ENCODE measurements around the gene ZFAND3. TPM values are rescaled to one million over a fixed set of nuclear protein-coding genes. Genes with fewer than 3 reads are reported as not detected.

The ZFAND3 gene
- polyA plus RNA-seq, 1 of the 3 experiments (the other 2 are of a cell fraction), result 16.7 TPM

DNA sequence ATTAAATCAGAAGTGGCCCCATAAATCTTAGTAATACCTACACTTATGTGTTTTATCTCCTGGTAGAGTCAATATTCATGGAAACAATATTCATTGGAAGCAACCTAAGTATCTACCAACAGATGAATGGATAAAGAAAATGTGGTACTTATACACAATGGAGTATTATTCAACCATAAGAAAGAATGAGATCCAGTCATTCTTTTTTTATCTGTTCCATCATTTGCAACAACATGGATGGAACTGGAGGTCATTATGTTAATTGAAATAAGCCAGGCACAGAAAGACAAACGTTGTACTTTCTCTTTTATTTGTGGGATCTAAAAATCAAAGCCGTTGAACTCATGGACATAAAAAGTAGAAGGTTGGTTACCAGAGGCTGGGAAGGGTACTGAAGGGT, 268.5 kb downstream of the ZFAND3 start:
- no peaks in the 10 kb centered on the region for H3K27me3 ChIP-seq (ENCODE audit: insufficient read depth)
- H2AFZ ChIP-seq (ENCODE audit: low read depth), result no peak overlapping the region
- H4K20me1 ChIP-seq (ENCODE audit: insufficient read depth), result peaks cover 27% of the 10 kb centered on the region
- no peaks in the 10 kb centered on the region for H3K9me3 ChIP-seq
- H3K79me2 ChIP-seq (ENCODE audit: insufficient read depth), result peaks cover 34% of the 10 kb centered on the region
- H3K27ac ChIP-seq (ENCODE audit: low read depth in 2 of 2, low read length in 1 of 2), result no peak overlapping the region
- TF ChIP-seq GATA2 (CRISPR knock-in tag; IDR thresholded peaks at IDR 0.05), result peak; percentile 44; the same call in 1 of the 2 replicates
- TF ChIP-seq NRF1 (IDR thresholded peaks at IDR 0.05; ENCODE audit: low read depth, low read length), result no peak
- no peak overlapping the region for H3K4me2 ChIP-seq
- POLR2A ChIA-PET, result no interaction called here
- H3F3A ChIP-seq (replicated peaks; ENCODE audit: insufficient read depth), result peaks cover 3% of the 10 kb centered on the region
- CTCF ChIA-PET, result no interaction called here
- H3K9ac ChIP-seq, result no peak overlapping the region
- H3K9me2 ChIP-seq, result no peaks in the 10 kb centered on the region
- H3K4me1 ChIP-seq (ENCODE audit: control insufficient read depth in 1 of 2, insufficient read depth in 2 of 2, low read depth in 1 of 2, low read length in 1 of 2), result peaks cover 6 to 9% of the 10 kb centered on the region in 2 experiments; a peak in 3 of 4 replicates
- no peak for DNase-seq
- WGBS (ENCODE audit: low lambda C conversion rate), result 23% methylated on average over 2 of the region's 2 CpGs
- peaks cover 21 to 28% of the 10 kb centered on the region in 2 experiments for H3K36me3 ChIP-seq (replicated peaks in 1 of 2; ENCODE audit: control insufficient read depth in 1 of 2, insufficient read depth in 2 of 2, low read length in 1 of 2)
- H3K4me3 ChIP-seq (ENCODE audit: low read depth in 2 of 2, low read length in 1 of 2), result no peak overlapping the region

DNA sequence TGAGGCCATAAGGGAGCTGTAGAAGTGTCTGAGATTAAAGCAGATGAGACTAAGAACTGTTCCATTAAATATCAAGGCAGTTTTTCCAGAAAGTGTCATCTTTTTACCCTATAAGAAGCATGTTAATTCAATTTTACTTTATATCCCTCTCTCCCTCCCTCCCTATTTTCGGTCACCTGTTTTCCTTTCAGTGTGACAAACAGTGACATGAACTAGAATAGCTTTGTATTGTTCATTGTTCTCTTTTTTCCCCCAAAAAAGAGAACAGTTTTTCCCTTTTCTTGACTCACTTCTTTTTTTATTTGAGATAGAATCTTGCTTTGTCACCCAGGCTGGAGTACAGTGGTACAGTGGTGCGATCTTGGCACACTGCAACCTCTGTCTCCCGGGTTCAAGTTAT, 269.3 kb downstream of the ZFAND3 start:
- Histone ChIP-seq H3K9me3 (no peaks in the 10 kb centered on the region), H3K9me2 (no peaks in the 10 kb centered on the region), H3K27me3 (ENCODE audit: insufficient read depth) (no peaks in the 10 kb centered on the region), H4K20me1 (ENCODE audit: insufficient read depth) (peaks cover 35% of the 10 kb centered on the region), H3F3A (replicated peaks; ENCODE audit: insufficient read depth) (peaks cover 3% of the 10 kb centered on the region), H3K27ac (ENCODE audit: low read depth in 2 of 2, low read length in 1 of 2) (no peak overlapping the region), H3K79me2 (ENCODE audit: insufficient read depth) (peaks cover 30% of the 10 kb centered on the region), H3K4me3 (ENCODE audit: low read depth in 2 of 2, low read length in 1 of 2) (no peak overlapping the region), H3K4me2 (no peak overlapping the region), H3K4me1 (ENCODE audit: control insufficient read depth in 1 of 2, insufficient read depth in 2 of 2, low read depth in 1 of 2, low read length in 1 of 2) (peaks cover 9 to 14% of the 10 kb centered on the region in 2 experiments; a peak in 3 of 4 replicates), H3K36me3 (replicated peaks in 1 of 2; ENCODE audit: control insufficient read depth in 1 of 2, insufficient read depth in 2 of 2, low read length in 1 of 2) (peaks cover 21 to 23% of the 10 kb centered on the region in 2 experiments), H2AFZ (ENCODE audit: low read depth) (no peak overlapping the region), H3K9ac (no peak overlapping the region)
- DNase-seq, result no peak
- ChIA-PET CTCF (interaction anchor here (1.2 to 1.5 kb wide), 2 partner anchors 298 to 405 kb away, joined by 3 to 4 read pairs; no protein-coding TSS in a partner anchor), POLR2A (no interaction called here)
- WGBS (ENCODE audit: low lambda C conversion rate), result 90% methylated on average over 3 of the region's 3 CpGs
- TF ChIP-seq, protein P1, sequence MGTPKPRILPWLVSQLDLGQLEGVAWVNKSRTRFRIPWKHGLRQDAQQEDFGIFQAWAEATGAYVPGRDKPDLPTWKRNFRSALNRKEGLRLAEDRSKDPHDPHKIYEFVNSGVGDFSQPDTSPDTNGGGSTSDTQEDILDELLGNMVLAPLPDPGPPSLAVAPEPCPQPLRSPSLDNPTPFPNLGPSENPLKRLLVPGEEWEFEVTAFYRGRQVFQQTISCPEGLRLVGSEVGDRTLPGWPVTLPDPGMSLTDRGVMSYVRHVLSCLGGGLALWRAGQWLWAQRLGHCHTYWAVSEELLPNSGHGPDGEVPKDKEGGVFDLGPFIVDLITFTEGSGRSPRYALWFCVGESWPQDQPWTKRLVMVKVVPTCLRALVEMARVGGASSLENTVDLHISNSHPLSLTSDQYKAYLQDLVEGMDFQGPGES (IDR thresholded peaks at IDR 0.05; ENCODE audit: low read depth, low read length), result no peak
- TF ChIP-seq, protein P2, sequence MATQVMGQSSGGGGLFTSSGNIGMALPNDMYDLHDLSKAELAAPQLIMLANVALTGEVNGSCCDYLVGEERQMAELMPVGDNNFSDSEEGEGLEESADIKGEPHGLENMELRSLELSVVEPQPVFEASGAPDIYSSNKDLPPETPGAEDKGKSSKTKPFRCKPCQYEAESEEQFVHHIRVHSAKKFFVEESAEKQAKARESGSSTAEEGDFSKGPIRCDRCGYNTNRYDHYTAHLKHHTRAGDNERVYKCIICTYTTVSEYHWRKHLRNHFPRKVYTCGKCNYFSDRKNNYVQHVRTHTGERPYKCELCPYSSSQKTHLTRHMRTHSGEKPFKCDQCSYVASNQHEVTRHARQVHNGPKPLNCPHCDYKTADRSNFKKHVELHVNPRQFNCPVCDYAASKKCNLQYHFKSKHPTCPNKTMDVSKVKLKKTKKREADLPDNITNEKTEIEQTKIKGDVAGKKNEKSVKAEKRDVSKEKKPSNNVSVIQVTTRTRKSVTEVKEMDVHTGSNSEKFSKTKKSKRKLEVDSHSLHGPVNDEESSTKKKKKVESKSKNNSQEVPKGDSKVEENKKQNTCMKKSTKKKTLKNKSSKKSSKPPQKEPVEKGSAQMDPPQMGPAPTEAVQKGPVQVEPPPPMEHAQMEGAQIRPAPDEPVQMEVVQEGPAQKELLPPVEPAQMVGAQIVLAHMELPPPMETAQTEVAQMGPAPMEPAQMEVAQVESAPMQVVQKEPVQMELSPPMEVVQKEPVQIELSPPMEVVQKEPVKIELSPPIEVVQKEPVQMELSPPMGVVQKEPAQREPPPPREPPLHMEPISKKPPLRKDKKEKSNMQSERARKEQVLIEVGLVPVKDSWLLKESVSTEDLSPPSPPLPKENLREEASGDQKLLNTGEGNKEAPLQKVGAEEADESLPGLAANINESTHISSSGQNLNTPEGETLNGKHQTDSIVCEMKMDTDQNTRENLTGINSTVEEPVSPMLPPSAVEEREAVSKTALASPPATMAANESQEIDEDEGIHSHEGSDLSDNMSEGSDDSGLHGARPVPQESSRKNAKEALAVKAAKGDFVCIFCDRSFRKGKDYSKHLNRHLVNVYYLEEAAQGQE (IDR thresholded peaks at IDR 0.05; ENCODE audit: low read depth, low read length), result no peak
- TF ChIP-seq NFIC (IDR thresholded peaks at IDR 0.05; ENCODE audit: borderline replicate concordance) (no peak), EP300 (IDR thresholded peaks at IDR 0.05; ENCODE audit: borderline replicate concordance in 1 of 2, low read depth in 1 of 2, low read length in 1 of 2) (no peak), RCOR1 (IDR thresholded peaks at IDR 0.05; ENCODE audit: low read length) (no peak), POLR2AphosphoS5 (IDR thresholded peaks at IDR 0.05; ENCODE audit: low read depth, low read length) (no peak)
- TF ChIP-seq, protein P3, sequence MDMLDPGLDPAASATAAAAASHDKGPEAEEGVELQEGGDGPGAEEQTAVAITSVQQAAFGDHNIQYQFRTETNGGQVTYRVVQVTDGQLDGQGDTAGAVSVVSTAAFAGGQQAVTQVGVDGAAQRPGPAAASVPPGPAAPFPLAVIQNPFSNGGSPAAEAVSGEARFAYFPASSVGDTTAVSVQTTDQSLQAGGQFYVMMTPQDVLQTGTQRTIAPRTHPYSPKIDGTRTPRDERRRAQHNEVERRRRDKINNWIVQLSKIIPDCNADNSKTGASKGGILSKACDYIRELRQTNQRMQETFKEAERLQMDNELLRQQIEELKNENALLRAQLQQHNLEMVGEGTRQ (IDR thresholded peaks at IDR 0.05; ENCODE audit: borderline replicate concordance, low read depth, low read length), result no peak

Data from SK-N-SH (cell line).